HUDEP-2 (cell line): ENCODE measurements around the gene PDGFRB.
A peak's percentile ranks its signal among the peaks of the same experiment; 100 is the strongest.

Source experiments
- DNase-seq, 76 experiments: peaks; one replicate each; lab custom pipeline; 2025; ENCODE audit not compliant: unreplicated experiment in 76 of 76; lab: John Stamatoyannopoulos, UW

The PDGFRB gene

DNA sequence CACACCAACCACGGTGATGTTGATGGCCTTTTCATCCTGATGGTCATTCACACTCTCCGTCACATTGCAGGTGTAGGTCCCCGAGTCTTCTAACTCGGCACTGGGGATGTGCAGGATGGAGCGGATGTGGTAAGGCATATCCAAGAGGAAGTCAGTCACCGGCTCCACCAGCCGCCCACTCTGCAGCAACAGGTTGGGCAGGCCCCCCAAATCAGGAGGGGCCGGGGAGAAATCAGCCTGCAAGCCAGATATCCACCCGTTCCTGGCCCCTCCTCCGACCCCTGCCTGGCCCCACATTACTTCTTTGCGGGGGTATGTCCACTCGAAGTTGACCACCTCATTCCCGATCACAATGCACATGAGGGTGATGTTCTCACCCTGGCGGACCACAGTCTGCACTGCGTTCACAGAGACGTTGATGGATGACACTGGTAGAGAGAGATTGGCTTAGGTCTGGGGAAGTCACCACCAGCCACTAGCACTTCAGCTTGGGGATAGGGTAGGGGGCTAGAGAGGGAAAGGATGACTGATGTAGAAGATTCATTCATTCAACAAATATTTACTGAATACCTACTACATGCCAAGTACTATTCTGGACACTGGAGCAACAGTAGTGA, 22.0 kb downstream of the PDGFRB start:
- DNase-seq = no peak

DNA sequence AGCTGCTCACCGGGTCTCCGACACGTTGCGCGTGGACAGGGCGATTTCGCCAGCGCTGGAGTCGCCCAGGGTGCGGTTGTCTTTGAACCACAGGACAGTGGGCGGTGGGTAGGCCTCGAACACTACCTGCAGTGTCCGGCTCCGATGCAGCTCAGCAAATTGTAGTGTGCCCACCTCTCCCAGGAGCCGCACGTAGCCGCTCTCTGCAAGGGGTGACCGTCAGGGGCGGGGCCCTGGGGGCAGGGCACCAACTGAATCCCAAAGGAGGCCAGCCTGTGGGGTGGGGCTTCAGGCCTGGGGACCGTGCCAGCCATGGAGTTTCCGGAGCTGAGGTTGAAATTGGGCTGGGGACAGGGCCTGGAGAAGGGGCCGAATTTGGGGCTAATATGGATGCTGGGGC, 22.9 kb downstream of the PDGFRB start:
- DNase-seq = no peak

DNA sequence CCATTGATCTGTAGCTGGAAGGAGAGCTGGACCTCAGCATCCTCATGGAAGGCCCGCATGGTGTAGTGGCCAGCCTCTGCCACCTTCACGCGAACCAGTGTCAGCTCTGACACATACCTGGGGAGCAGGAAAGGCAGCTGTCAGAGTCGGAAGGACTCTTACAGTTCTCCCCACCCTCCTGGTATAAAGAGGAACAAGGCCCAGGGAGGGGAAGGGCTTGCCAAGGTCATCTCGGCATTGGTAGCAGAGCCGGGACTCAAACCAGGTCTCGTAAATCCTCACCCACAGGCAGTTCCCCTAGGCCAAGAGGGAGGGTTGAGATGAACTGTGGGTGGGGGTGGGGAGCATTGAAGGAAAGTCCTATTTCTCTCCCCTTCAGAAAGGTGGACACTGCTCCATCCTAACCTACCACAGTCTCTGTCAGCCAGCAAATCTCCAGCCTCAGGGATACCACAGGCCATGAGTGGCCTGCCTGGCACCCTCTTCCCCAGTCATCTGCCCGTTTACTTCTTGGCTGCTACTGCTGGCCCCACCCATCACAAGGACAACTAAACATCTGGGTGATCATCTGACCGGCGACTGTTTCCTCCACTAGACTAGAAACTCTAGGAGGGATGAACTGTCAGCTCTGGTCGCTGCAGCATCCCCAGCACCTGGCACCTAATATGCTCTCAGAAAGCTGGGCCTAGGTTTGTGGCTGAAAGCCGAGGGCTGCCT, 23.5 kb downstream of the PDGFRB start:
- DNase-seq = peak in 22 of 76 experiments; percentile 4 to 52 (median 22)

DNA sequence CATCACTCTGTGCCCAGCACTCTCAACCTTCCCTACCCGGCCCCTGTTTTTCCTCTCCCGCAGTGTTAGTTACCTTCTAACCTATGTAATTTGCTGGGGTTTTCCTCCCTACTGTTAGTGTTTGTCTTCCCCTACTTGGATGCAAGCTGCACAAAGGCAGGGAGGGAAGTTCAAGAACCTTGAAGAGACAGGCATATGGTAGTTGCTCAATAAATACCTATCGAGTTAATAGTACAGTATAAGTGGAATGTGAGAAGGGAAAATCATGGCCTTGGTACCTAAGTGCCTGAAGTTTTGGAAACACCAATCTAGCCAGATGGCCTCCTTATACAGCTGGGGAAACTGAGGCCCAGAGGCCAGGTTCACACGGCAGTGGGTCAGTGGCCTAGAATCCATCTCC, 24.2 kb downstream of the PDGFRB start:
- DNase-seq = no peak

DNA sequence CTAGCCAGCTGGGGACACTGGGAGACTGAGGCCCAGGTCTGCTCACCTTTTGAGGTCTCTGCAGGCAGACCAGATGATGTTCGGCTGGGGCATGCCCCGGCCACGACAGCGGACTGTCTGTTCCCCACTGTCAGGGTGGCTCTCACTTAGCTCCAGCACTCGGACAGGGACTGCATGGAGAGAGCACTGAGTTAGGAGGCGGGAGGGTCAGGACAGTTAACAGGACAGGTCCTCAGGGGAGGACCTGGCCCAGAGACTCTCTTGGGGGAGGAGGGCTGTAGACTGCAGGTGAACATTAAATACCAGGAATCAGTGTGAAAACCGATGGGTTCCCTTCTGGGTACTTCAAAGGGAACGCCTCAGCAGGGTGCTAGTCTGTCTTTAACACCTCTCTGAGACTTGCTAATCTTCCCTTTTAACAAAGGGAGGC, 25.1 kb downstream of the PDGFRB start:
- DNase-seq = no peak

DNA sequence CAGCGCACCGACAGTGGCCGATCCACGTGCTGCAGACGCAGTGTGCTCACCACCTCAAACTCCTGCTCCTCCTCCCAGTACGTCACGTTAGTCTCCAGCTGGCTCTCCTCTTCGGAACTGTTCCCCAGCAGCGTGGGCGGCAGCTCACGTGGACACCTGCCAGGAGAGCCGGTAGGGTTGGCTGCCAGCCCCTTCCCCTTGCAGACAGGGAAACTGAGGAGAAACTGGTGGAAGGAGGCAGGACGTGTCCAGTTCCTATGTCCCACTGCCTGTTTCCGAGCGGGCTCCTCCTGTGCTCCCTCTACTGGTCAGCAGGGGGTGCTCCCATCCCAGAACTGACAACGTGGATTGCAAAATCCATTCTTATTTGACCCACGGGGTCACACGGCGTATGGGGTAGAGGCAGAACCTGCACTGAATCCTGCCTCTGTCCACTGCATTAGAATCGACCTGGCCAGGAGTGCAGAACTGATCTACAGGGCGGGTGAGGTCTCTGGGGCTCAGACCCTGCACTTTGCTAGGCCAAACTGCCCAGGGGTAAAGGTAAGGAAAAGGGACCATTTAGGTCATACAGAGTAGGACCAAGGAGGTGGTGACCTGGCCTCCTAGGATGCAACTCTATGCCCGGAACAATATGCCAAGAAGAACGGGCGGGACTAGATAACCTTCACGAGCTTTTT, 25.7 kb downstream of the PDGFRB start:
- DNase-seq = peak in 53 of 76 experiments; percentile 7 to 73 (median 40)

DNA sequence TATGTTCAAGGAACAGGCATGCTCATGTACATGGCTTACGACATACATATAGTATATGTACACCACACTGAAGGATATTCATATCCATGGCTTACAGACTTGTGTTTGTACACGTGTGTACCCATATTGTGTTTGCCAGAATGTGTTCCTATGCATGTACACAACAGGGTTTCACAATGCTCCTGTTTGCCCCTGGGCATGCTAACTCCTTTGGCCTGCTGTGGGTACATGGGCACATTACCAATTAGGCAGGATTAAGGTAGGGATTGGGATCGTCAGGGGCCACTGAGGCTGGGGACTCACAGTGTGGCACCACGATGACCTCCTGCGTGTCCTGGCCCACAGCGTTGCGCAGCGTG, 26.2 kb downstream of the PDGFRB start:
- no peak for DNase-seq

DNA sequence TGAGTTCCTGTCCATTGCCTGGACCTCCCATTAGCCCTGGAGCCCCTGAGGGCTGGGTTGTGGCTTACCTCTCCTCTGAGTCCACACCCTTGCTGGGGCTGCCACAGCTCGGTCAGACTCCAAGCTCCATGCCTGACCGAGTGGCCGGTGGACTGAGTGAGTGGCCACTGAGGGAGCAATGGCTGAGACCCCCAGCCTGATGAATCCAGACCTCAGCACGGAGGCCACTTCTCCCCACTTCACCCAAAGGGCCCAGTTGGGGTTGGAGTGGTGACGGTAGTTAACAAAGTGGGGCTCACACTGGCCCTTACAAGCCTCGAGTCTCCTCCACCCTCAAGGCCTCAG, 28.8 kb downstream of the PDGFRB start:
- DNase-seq = no peak

DNA sequence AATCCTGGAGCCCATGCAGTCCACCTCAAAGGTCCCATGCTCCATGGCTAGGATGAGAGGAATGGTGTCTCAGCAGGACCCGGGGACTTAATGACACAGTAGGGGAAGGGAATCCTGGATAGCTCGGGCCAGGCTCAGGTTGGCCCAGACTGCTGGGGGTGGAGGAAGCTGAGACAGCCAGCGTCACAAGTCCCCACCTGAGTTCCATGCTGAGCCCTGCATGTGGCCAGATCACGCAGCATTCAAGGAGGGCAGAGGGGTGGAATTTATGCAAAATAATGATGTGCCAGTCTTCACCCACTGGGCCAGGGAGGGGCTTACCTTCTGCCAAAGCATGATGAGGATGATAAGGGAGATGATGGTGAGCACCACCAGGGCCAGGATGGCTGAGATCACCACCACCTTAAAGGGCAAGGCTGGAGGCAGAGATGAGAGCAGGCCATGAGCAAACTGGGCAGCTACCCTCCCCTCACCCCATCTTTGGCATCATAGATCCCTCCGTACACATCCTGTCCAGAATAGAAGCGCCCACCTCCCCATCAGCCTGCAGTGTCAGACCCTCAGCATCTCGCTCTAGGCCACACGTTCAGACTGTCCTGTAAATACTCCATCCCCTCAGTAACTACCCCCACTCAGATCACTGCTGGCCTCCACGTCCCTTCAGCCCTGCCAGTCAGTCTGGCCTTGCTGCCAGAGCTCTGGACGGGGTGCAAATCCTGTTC, 29.3 kb downstream of the PDGFRB start:
- no peak for DNase-seq

DNA sequence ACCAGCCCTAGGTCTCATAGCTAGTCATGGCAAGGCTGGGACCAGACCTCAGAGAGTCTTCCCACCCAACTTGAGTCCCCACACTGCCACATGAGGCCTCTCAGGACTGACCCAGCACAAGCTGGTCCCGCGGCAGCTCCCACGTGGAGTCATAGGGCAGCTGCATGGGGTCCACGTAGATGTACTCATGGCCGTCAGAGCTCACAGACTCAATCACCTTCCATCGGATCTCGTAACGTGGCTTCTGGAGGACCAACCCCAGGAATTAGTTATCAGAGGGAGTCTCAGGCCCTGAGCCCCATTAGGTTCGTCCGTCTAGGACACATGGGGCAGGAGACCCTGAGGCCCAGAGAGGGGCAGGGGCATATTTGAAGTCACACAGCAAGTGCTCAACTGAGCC, 30.3 kb downstream of the PDGFRB start:
- DNase-seq = no peak

DNA sequence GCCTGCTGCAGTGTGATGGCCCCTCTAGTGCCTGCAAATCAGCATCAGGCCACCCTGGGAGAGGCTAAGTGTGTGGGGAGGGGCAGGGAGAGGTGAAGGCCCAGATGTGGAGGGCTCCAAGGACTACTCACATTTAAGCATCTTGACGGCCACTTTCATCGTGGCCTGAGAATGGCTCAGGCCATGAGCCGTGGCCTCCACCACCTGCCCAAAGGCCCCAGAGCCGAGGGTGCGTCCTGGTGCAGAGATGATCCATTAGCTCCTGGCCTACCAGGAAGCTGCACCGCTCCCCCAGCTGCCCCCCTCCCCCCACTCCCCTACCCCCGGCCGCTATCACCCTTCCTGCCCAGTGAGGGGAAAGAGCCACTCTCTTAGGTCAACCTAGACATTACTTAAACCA, 31.0 kb downstream of the PDGFRB start:
- DNase-seq = no peak

DNA sequence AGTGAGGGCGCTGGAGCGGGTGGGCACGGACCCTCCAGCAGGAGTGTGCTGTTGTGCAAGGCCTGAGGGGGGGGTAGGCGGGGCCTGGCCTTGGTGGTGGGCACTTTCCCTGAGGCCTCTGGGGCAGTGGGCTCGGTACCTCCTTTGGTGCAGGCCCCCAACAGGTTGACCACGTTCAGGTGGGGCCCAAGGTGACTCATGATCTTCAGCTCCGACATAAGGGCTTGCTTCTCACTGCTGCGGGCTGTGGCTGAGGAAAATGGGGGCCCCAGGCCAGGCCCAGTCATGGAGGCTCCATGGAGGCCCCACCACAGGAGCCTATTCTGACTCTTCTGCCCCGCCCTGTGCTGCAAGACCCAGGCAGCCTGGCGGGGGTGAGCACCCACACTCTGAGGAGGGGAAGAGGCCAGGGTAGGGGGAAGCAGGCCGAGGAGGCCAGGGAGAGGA, 31.5 kb downstream of the PDGFRB start:
- no peak for DNase-seq

DNA sequence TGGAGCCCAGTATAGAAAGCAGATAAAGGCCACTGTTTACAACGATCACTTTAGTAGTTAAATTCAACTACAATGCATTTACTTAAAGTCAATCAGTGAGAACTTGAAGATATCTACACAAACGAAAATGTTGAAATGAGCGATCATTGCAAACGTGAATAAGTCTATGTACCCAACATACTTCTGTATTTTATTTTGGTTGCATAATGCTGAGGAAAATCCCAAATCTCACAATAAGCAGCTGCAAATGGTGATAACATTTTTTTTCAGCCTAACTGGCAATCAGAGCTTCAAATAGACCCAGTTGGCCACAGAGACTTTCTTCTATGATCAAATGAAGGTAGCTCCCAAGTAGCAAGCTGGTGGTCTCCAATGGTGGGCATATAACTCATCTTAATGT, 32.1 kb downstream of the PDGFRB start:
- DNase-seq = no peak

DNA sequence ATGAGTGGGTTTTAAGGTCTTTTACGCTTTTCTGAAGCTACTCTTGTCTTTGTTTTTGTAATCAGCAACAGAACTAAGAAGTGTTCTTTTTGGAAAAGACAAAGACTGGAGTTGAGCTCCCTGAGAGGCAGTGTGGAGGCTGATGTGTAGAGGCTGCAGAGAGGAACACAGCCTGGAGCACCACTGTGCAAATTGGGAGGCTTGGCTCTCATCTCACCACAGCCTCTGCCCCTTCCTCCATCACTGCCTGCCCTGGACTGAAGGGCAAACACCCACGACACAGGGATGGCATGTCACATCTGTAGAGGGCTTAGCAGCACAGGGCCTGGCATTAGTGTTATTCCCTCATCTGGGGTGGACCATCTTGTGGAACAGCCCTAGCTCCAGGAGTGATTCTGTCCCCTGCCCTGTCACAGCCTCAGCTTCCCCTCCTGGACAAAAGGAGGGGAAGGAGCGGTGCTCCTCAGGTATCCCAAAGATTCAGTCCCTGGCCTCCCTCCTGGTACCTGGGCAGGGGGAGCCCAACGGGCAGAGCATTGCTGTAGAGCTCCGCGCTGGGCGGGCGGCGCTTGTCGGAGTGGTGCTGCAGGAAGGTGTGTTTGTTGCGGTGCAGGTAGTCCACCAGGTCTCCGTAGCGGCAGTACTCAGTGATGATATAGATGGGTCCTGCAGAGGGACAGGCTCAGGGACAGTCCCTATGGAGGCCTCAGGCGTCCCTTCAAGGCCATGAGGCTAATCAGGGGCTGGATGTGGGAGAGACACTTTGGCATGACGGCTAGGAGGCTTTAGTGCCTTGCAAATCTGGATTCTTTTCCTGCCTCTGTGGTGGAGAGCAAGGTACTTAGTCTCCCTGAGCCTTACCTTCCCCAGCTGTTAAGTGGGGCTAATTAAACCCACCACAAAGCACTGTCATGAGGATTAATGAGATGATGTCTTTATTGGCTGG, 32.8 kb downstream of the PDGFRB start:
- DNase-seq = no peak

DNA sequence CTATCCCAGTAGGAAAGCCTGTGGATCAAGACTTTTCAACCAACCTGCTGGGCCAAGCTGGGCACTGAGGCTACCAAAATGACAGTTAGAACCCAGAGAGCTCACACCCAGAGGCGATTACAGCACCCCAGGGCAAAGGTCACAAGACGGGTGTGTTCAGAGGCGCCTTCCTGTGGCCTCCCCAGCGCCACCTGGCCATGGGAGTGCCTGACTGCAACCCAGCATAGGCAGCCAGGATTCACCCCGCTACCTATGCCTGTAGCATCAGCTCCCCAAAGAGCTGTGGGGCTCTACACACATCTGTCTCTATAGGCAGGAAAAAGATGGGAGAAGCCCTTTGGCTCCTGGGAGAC, 33.5 kb downstream of the PDGFRB start:
- DNase-seq = peak in 66 of 76 experiments; percentile 2 to 72 (median 48)

DNA sequence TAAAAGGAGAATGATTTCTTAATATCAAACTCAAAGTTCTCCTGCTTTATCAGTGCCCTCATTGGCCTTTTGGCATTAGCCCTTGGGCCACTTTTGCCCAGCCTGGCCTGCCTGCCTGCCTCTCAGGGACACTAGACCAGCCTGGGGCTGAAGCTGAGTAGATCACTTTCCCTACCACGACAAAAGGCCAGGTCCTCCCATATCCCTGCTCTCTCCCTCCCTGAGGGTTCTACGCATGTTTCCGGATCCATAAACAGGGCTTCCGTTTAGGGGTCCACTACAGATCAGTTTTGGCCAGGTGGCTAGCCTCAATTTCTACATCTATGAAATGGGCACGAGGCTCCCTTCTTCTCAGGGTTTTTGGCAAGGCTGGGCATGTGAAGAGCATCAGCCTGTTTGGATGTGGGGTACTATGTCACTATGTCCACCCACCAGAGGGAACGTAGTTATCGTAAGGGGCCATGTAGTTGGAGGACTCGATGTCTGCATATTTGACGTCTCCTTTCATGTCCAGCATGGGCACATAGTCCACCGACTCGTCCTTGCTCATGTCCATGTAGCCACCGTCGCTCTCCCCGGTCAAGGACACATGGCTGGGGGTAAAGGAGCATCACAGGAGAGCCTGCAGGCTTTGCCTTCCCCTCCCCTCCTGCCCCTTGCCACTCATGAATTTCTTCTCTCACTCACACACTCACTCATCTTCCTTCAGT, 34.0 kb downstream of the PDGFRB start:
- no peak for DNase-seq

DNA sequence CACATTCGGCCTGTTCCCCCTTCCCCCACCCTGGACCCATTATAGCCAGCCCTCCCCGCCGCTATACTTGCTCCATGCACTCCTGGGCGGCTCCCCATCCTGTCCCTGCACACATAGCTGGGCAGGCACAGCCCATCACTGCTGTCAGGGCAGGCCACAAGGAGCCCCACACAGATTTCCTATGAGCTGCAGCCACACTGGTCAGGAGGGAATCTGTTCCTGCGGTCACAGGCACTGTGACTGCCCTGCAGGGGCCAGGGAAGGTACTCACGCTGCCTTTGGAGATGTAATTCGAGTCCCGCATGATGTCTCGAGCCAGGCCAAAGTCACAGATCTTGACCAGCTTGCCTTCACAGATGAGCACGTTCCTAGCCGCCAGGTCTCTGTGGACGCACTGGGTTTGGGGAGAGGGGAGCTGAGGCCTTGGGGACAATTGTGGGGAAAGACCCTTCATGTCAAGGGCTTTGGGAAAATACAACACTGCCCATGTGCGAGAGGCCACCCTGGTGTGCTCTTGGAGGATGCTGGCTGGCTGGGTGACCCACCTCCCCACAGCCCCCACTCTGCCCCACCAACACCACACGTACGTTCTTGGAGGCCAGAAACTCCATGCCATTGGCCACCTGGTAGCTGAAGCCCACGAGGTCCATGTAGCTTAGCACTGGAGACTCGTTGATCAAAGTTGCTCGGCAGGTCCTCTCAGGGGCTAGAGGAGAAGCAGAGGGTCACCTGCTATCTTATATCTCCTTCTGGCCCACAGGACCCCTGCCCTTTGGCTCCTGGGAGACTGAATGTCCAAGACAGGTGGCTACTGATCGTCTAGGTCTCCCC, 34.8 kb downstream of the PDGFRB start:
- no peak for DNase-seq

DNA sequence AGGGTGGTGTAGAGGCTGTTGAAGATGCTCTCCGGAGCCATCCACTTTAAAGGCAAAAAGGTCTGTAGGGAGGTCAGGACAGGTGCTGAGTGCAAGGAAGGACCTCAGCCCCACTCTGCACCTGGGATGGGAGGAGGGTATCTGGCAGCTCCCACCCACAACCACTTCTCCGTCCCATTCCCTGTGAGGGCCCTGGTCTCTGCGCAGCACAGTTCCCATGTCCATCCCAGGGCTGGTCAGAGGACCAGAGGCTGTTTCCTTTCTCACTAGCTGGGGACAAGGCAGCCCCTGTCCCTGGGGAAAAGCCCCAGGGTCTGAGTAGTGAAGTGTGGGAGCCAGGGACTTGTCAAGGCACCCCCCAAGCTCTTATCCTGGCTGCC, 35.6 kb downstream of the PDGFRB start:
- no peak for DNase-seq
